ELR (cell line): ENCODE data around the gene CASQ2.

Experiments
- DNase-seq: peaks from one replicate; pipeline ENCODE4 v3.0.0-alpha.2; 2015; ENCODE audit warnings: low read depth

The CASQ2 gene

DNA sequence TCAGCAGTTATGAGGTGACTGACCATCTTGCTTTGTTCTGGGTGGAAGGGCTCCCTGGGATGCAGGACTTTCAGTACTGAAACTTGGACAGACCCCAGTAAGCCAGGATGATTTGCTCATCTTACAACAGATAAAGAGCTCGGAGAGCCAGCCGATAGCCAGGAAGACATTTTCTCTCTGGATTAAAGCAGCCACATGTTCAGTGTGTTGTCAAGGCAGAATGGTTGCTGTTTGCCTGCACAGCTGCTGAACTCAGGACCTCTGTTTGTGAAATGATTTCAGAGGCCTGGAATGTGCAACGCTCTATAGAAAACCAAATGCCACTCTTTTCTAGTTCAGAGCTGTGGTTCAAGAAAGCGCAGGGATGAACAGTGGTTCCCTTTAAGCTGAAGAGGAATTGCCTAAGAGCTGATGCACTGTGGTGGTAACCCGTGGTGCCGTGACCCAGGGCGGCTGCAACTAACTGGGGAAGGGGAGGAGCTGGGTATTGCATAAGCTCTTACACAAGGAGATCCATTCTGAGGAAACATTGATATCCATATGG, 40.7 kb downstream of the CASQ2 start:
- DNase-seq, result peak; percentile 62

DNA sequence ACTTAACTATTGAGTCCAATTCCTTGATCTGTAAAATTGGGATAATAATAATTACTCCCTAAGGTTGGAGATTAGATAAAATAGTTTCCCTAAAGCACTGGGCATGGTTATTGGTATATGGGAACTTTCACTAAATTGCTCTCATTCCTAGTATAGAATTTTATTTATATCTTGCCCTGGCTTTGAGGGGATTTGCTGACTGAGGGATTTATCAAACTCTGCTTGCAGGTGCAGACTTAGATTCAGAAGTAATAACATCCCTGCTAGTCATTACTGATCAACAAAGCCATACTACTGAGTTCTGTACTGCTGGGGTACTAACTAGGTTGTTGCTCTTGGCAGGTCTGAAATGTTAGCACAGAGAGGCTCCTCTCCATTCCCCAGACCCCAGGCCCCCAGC, 41.9 kb downstream of the CASQ2 start:
- DNase-seq, result no peak

DNA sequence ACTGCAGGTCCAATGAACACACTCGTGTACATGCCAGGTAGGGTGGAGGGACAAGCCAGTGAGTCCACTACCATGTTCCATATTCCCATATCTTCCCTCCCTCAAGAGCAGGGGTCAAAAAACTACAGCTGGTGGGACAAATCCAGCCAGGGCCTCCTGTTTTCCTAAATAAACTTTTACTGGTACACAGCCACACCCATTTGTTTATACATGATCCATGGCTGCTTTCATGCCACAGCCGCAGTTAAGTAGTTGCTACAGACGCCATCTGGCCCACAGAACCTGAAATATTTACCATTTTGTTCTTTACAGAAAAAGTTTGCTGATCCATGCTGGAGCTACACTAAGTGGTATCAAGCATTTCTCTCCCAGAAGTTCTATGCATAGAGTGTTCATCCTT, 42.4 kb downstream of the CASQ2 start:
- no peak for DNase-seq

DNA sequence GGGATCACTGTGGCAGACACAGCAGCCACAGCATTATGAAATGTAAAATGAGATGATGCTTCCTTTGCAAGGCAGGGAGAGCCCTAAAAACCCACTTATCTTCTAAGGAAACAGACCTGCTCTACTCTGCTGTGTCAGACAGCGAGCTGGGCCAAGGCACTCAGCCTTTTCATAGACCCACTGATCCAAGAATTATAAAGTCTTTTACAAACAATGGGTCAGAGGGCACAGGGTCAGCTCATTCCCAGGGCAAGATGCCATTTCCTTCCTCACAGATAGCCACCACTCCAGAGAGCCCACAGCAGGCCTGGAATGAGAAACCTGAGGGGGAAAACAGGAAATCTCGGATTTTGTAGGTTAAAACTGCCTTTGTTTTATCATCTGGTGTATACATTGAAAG, 42.9 kb downstream of the CASQ2 start:
- no peak for DNase-seq

DNA sequence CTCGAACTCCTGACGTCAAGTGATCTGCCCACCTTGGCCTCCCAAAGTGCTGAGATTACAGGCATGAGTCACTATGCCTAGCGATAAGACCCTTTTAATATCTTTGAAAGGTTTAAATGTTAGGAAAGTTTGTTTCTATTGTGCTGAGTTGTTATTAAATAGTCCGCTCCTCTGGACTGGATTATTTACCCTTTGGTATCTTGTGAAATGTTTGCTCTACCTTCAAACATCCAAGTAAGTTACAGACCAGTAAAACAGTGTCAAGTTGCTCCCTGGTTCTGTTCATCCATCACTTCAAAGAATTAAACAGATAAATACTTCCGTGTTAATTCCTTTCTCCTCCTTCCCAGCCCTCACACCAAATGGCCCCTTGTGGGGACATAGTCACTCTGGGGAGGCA, 44.8 kb downstream of the CASQ2 start:
- DNase-seq, result no peak

DNA sequence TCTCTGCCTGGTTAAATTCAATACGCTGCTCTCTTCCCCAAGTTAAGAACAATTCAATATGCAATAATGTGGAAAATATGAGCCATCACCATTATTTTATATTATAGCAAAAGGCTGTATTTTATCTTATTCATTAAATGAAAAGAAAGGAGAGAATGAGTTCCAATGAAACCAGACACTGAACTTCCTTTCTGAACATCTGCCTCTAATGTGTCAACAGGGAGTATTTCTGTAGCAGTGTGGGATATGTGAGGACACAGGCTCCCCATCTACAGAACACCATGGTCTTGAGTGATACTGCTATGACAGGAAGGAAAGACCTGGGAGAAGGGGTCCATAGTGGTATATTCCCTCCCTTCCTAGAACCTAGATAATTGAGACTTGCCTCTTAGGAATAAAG, 46.3 kb downstream of the CASQ2 start:
- DNase-seq, result no peak

DNA sequence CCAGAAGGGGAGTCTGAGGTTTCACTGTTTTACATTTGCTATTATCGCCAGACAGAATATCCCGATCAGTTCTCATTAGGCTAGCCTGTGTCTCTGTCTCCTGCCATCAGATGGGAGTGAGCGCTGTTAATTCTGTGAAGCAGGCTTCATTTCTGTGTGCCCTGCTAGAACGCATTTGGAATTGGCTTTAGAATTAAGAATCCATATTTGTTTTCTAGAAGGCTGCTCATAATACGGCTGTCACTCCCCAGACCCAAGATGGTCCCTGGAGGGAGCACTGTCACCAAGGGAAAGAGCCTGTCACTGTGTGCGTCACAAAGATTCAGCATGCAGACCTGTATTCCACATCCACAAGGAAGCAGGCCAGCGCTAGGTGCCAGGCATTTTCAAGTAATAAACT, 49.2 kb downstream of the CASQ2 start:
- no peak for DNase-seq

DNA sequence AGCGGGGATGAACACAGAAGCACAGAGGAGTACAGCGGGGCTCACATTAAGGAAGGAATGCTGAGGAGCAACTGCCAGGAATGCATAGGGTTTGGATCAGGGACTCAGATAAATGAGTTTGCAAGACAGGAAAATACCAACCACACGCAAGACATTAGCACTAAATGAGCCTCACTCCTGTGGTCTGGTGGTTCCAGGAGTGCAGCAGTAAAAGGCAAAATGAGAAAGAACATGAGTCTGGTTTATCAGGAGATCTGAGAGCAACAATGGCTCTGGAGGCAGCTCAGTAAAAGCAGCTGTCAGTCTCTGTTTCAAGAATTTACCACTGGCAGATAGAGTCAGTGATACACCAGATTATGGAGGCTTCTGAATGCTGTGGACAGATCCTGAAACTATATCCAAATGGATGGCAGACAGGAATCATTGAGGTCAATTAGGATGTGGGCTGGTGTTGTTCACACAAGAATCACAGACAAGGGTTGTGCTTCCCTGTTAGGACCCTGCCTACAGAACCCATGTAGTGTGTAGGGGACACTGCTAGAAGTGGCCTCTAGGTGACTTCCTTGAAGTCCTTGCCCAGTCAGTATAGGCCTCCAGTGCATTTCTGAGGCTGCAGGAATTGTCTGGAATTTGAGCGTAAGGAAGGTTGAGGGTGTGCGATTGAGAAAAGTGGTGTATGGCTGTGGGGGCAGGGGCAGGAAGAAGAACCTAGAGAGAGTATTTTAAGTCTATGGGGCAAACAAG, 50.3 kb downstream of the CASQ2 start:
- no peak for DNase-seq

DNA sequence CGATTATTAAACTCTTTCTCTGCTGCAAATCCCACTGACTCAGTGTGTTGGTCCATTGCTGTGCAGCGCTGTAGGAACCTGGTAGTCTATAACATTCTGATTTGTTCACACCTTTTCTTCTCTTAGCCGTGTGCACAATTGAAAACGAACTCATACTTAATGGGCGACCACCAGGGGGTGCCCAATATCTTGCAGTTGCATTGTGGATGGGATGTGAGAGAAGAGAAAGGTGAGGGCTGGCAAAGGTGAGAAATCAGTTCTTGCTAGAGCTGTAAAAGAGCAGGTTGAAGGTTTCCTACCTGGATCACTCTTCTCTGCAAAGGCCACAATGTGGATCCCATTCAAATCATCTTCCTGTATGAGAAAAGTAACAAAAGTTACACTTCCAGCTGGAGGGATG, 51.0 kb downstream of the CASQ2 start:
- DNase-seq, result peak; percentile 44

DNA sequence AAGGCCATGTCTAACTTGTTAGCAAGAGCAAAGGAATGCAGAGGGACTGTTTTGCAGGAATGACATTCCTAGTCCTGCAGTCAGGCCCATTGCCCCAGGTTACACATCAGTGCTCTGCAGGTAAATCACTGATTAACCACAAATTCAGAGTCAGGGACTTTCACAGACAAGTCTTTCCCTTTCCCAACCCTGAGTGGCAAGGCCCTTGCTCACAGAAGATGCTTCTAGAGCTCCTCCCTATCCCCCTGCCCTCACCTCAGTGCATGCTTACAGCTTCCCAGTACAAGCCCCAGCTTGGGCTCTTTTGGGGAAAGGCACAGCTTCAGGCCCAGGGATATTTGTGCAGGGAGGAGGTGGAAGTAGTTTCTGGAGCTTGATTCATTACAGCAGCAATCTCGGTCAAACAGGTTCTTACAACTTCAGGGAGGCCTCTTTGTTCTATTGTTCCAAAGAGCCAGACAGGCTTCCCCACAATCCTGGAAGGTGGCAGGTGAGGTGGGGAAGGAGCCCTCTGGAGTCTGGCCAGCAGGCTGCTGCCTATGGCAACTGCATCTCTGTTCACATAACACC, 53.9 kb downstream of the CASQ2 start:
- DNase-seq, result no peak

DNA sequence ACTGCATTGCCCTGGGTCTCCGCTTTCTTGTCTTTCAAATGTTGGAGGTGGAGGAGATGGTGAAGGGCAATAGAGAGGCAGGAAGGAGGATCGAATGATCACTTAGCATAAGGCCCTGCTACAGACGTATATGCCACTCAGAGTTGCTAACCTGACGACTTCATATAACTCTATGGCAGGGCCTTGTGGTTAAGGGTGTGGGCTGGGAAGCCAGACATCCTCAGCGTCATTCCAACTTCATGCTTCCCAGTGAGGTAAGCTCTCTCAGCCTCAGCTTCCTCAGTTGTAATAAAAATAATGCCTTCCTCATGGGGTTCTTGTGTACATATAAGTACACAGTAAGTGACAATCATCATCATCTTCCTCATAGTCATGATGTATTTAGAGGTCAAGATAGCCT, 54.6 kb downstream of the CASQ2 start:
- DNase-seq, result no peak

DNA sequence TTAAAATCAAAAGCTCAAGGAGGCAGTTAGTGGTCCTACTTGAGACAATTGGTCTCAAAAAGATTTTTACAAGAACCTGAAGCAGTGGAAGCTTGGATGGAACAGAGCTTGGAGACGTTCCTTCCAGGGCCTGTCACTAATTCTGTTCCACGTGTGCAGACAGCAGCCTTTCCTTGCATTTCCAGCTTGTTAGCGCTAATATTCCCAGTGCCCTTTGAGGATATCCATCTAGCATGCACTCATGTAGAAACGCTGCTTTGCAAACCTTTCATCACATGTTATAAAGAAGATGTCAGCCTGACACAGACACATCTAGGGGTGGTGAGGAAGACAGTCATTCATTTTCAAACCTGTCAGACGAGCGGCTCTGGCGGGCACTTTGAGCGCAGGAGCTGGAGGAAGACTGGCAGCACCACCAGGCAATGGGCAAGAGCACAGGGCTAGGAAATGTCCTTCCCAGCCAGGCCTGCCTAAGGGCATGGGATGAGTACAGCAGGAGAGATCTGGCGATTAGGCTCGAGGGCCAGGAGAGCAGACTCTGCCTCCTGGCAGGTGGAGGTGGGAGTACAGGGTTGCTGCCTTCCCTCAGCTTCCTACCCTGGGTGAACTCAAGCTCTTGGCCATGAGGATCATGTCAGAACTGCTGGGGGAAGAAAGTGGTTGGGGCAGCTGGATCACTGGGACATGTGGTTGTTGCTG, 55.5 kb downstream of the CASQ2 start:
- no peak for DNase-seq

DNA sequence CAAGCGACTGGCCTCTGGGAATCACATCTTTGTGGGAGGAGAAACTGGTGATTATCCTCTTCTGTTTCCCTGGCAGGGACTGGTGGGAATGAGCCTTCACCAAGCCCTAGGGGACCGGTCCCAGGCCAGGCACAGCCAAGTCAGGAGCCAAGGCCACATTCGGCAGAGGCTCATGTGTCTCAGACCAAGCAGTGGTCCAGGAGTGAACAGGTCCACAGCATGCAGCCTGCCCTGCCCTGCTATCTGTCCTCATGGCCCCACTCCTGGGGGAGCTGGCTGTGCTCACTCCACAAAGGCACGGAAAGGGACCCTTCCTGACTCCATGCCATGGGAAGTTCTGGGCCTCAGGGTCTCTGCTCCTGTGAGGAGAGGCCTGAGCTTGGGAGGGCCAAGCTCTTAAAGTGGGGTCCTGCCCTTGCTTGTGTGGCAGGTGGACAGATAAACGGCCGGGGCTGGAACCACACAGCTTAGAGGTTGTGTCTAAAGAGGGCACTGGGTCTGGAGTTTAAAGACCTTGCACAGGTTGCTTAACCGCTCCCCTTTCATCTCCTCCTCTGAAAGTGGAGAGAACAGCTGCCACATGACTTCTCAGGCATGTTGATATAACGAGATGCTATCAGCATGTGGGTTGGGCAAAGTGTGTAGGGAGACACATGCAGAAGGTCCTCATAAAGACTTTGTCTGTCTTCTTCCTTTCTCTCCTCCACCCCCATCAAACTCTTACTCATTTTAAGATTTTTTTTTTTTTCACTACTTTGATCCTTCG, 57.5 kb downstream of the CASQ2 start:
- DNase-seq, result no peak

DNA sequence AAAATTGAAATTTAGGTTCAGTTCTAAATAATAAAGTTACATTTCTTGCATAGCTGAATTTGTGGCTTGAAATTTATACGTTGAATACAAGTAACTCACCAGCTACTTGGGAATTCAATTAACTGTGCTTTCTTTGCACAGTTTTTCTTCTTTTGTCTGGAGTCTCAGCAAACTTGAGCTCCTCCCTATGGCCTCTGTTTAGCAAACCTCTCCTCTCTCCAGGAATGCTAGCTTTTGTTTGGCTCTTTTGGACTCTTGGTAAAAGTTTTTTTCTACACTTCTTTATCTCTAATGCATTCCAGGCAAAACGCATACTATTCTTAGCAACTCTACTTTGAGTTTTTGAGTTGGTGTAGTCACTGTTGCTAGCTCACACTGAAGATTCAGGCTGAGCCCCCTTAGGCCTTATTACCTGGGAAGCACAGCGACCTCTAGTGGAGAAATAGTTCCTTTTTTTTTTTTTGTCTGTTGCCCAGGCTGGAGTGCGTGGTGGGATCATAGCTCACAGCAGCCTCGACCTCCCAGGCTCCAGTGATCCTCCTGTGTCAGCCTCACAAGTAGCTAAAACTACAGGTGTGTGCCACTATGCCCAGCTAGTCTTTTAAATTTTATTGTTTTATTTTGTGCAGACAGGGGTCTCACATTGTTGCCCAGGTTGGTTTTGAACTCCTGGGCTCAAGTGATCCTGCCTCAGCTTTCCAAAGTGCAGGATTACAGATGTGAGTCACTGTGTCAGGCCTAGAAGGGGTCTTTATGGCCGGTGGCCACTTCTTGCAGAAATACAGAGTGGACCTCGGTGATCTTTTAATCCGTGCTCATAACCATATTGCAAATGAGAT, 61.7 kb downstream of the CASQ2 start:
- DNase-seq, result peak; percentile 70

DNA sequence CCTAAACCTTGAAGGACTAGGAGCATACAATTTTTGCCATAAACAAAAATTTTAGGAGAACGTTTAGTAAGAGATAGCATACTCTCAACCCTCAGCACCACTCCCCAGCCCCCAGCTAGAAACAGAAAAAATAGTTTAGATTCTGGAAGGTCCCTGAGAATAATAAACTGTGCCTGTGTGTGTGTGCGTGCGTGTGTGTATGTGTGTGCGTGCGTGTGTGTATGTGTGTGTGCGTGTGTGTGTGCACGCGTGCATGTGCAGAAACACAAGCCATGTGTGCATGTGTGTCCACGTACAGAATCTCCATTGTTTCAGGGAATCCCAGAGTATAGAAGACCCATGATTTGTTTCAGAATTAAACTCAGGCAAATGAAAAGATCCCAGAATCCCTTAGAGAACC, 62.6 kb downstream of the CASQ2 start:
- DNase-seq, result no peak

DNA sequence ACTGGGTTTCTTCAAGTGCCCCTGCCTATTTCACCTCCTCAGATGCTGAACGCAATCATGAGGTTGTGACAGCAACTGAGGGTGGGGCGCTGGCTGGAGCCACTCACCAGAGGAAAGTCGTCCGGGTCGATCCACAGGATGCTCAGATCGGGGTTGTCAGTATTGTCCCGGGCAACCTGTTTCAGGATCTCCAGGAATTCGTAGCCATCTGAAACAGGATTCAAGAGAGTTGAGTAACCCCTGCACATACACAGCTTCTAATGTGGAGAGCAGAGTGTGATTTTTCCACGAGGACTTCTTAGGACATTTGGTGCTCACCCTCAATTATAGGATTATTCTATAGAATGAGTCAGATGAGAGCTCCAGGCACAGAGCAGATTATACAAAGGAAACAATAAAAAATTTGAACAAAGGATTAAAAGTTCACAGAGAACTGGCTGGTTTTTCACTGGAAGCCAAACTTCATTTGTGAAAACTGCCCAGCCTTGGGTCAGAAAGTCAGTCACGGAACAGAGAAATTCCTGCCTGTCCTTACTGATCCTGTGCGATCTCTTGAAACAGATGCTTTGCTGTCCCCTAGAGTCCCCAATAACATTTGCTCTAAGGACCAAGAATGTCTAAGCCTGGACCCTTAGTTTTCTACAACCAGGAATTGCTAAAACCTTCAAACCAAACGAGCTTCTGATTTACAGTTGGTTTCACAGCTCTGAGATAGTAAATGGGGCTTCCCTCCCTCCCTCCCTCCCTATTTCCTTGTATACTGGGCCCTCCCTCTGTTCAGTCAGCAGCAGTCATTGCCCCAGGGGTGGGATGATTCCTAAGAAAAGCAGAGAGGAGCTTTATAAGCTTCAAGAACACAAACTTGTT, 63.2 kb downstream of the CASQ2 start:
- peak; percentile 27 for DNase-seq

DNA sequence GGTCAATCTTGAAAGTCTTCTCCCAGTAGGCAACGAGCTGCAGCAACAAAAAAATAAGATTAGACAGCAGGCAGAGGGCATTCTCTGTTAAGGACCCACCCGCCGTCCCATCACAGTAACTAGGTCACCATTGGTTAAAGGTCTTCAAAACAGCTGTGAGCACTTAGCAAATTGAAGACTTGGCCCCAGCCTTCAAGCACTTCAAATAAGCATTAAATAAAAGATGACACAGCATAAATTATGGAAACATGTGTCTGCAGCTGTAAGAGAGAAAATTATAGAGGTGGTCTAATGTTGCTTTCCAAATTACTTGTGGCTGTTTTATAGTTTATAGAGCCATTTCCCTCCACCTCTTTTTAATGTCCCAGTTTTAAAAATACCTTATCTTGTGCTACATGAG, 65.6 kb downstream of the CASQ2 start:
- DNase-seq, result no peak

DNA sequence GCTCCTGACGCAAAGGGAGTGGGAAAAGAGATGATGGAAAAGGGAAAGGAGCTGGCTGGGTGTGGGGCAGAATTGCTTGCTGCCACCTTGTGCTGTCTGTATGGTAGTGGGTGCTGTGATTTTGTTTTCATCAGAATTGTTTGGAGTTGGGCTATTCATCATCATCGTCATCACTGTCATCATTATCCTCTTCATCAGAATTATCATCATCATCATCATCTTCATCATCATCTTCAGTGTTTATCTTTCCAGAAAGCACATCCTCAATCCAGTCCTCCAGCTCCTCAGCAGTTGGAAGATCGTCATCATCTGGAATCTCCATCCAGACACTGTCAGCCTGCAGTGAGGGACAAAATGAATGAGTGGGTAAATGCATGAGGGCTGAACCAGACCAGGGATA, 67.4 kb downstream of the CASQ2 start:
- DNase-seq, result no peak

DNA sequence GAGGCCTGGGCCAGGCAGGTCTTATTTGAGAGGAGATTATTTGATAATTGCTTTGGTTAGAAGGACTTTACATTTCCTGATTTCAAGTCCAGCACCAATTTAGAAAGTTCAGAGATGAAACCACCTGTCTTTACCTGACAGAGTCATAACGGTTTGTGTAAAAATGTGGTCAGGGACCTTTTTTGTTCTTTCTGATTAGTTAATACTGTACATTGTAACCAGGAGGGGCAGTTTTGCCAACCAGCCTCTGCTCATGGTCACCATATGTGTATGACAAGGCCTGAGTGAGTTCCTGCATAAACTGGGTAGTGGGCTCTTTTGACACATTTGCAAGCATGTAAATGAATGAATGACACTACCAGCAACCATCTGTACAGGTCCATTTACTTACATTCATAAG, 70.9 kb downstream of the CASQ2 start:
- no peak for DNase-seq

DNA sequence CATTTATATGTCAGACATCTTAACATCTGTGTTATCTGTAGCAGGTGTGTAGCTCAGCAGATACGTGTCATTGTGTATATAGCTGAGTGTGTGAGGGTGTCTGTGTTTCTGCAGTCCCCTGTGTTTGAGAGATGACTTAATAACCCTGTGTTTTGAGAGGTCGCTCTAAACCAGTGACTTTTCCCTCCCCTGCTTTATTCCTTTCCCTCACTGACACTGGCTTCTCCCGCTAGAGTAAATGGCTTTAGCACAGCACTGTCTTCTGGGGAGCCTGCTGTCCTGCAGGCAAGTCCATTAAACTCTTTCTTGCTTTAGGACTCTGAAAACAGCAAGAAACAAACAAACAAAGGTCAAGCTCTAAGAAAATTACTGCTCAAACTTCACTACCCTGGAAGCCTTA, 73.7 kb downstream of the CASQ2 start:
- no peak for DNase-seq

DNA sequence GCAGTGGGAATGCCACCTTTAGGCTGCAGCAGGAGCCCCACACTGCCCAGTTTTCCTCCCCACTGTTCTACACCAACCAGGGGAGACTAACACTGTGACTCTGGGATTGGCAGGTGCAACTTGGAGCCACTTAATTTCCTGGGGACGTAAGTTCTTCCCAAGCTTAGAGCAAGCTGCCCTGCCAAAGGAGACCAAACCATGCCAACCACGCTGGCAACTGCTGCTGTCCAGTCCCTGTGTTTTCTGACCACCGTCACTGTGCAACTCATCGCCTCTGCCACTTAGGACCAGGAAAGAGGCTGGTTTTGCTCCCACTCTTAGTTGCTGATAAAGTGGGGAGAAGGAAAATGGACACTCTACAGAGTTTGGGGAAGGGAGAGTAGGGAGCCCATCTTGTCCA, 76.3 kb downstream of the CASQ2 start:
- DNase-seq, result no peak
